ENCODE results near the gene UBE2D2. TPM values are rescaled to one million over a fixed set of nuclear protein-coding genes. Genes with fewer than 3 reads are reported as not detected.

Gene UBE2D2
- polyA plus RNA-seq, 1 donor, result 125 TPM

DNA sequence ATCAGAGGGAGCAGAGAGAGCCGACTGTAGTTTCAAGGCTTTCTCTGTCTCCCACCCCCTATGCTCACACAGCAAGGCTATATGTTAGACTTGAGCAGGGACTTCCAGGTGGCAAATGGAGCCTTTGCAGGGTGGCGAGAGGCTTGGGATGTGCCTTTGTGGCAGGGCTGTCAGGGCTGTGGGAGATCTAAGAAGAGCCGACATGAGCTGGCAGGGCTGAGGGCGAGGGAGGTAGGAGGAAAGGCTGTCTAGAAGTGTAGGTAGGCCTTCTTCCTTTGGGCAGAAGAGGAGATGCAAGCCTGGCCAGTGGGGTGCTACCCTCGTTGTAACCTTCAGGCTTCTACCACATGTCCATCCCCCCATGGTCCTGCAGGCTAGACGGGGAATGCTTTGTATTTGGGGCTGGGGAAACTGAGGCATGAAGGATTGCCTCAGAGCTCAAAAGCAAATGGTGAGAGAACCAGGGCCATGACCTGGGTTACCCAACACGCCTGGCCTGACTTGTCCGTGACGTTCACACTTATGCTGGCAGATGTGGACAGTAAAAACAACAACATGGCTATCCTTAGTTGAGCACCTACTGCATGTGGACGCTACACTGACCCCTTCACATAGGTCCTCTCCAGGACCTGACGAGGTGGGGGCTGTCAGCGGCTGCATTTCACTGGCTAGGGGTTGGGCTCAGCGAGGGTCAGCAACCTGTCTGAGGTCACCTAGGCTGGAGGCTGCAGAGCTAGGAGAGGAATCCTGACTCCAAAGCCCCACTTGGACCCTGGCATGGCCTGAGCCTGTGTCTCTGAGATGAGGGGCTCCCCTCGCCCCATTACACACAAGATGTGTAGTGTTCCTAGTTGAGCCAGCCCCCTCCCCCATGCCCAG is 102.3 kb downstream of the UBE2D2 start:
- peaks cover 29% of the 10 kb centered on the region for H3K36me3 ChIP-seq (ENCODE audit: control insufficient read depth, insufficient read depth, low read length)
- H3K27ac ChIP-seq (ENCODE audit: low read length), result no peak overlapping the region
- H3K9me3 ChIP-seq (ENCODE audit: control insufficient read depth, low read depth, low read length), result no peaks in the 10 kb centered on the region
- peaks cover 52% of the 10 kb centered on the region for H3K4me1 ChIP-seq (ENCODE audit: control insufficient read depth, insufficient read depth, low read length)
- no peak overlapping the region for H3K4me3 ChIP-seq (ENCODE audit: low read length)
- H3K27me3 ChIP-seq (ENCODE audit: control insufficient read depth, insufficient read depth, low read length), result no peaks in the 10 kb centered on the region
- no peak for DNase-seq
- WGBS (ENCODE audit: insufficient coverage, low lambda C conversion rate), result no CpG with 5 or more reads among the region's 14 CpGs

- H3K9me3 ChIP-seq (ENCODE audit: control insufficient read depth, low read depth, low read length), result no peaks in the 10 kb centered on the region
- H3K27me3 ChIP-seq (ENCODE audit: control insufficient read depth, insufficient read depth, low read length), result no peaks in the 10 kb centered on the region
- no peak overlapping the region for H3K27ac ChIP-seq (ENCODE audit: low read length)
- 100% methylated on average over 1 of the region's 9 CpGs for WGBS (ENCODE audit: insufficient coverage, low lambda C conversion rate)
- peaks cover 29% of the 10 kb centered on the region for H3K36me3 ChIP-seq (ENCODE audit: control insufficient read depth, insufficient read depth, low read length)
- no peak for DNase-seq
- H3K4me1 ChIP-seq (ENCODE audit: control insufficient read depth, insufficient read depth, low read length), result peaks cover 52% of the 10 kb centered on the region
- no peak overlapping the region for H3K4me3 ChIP-seq (ENCODE audit: low read length)
Measured at GRCh38 chr5:139664086-139664693, 103.1 kb downstream of the UBE2D2 start.

- Histone ChIP-seq H3K27me3 (ENCODE audit: control insufficient read depth, insufficient read depth, low read length) (no peaks in the 10 kb centered on the region), H3K36me3 (ENCODE audit: control insufficient read depth, insufficient read depth, low read length) (peaks cover 29% of the 10 kb centered on the region), H3K9me3 (ENCODE audit: control insufficient read depth, low read depth, low read length) (no peaks in the 10 kb centered on the region), H3K27ac (ENCODE audit: low read length) (no peak overlapping the region), H3K4me3 (ENCODE audit: low read length) (no peak overlapping the region), H3K4me1 (ENCODE audit: control insufficient read depth, insufficient read depth, low read length) (peaks cover 52% of the 10 kb centered on the region)
- 100% methylated on average over 1 of the region's 15 CpGs for WGBS (ENCODE audit: insufficient coverage, low lambda C conversion rate)
- no peak for DNase-seq
Measured at GRCh38 chr5:139664727-139665351, 103.7 kb downstream of the UBE2D2 start.

- no peak overlapping the region for H3K4me3 ChIP-seq (ENCODE audit: low read length)
- H3K9me3 ChIP-seq (ENCODE audit: control insufficient read depth, low read depth, low read length), result no peaks in the 10 kb centered on the region
- H3K27me3 ChIP-seq (ENCODE audit: control insufficient read depth, insufficient read depth, low read length), result no peaks in the 10 kb centered on the region
- H3K36me3 ChIP-seq (ENCODE audit: control insufficient read depth, insufficient read depth, low read length), result peaks cover 32% of the 10 kb centered on the region
- no peak for DNase-seq
- no CpG with 5 or more reads among the region's 11 CpGs for WGBS (ENCODE audit: insufficient coverage, low lambda C conversion rate)
- H3K27ac ChIP-seq (ENCODE audit: low read length), result no peak overlapping the region
- H3K4me1 ChIP-seq (ENCODE audit: control insufficient read depth, insufficient read depth, low read length), result peaks cover 52% of the 10 kb centered on the region
Measured at GRCh38 chr5:139665626-139666025, 104.5 kb downstream of the UBE2D2 start.

- Histone ChIP-seq H3K4me1 (ENCODE audit: control insufficient read depth, insufficient read depth, low read length) (peaks cover 53% of the 10 kb centered on the region), H3K27ac (ENCODE audit: low read length) (no peak overlapping the region)
Measured at GRCh38 chr5:139666551-139666950, 105.4 kb downstream of the UBE2D2 start.

DNA sequence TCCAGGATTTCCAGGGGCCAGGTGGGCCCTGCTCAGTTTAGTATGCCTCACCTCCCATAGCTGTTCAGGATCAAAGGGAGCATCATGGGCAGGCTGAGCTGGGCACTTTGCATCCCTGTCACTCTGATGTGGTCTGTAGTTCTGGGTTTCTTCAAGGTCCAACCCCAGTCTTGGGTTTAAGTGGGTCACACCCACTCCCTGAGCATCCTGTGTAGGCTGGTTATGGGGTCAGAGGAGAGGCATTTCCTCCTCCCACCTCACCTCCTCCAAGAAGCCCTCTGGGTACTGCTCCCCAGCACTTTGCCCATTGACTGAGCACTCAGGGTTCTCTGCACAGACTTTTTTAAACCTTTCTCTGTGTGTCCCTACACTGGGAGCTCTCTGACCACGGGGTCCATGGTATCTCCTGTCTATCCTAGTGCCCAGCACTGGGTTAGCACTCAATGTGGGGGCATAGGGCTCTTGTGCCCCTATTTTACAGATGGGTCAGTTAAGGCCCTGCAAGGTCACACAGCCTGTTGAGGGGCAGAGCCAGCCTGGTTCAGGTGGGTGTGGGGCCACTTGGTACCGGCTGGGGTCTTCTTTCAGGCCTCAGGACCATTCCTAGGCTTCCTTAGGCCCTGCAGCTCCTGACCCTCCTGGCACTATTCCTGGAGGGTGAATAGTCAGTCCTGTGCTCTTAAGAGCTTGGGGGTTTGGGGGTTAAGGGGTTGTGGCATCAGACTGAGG is 106.0 kb downstream of the UBE2D2 start:
- H3K27ac ChIP-seq (ENCODE audit: low read length), result no peak overlapping the region
- H3K9me3 ChIP-seq (ENCODE audit: control insufficient read depth, low read depth, low read length), result no peaks in the 10 kb centered on the region
- no peak overlapping the region for H3K4me3 ChIP-seq (ENCODE audit: low read length)
- no CpG with 5 or more reads among the region's 2 CpGs for WGBS (ENCODE audit: insufficient coverage, low lambda C conversion rate)
- no peaks in the 10 kb centered on the region for H3K27me3 ChIP-seq (ENCODE audit: control insufficient read depth, insufficient read depth, low read length)
- H3K36me3 ChIP-seq (ENCODE audit: control insufficient read depth, insufficient read depth, low read length), result peaks cover 36% of the 10 kb centered on the region
- peaks cover 50% of the 10 kb centered on the region for H3K4me1 ChIP-seq (ENCODE audit: control insufficient read depth, insufficient read depth, low read length)
- DNase-seq, result no peak

More at GRCh38 chr5:139666551-139666950, 105.4 kb downstream of the UBE2D2 start:
- H3K27me3 ChIP-seq (ENCODE audit: control insufficient read depth, insufficient read depth, low read length), result no peaks in the 10 kb centered on the region
- peaks cover 38% of the 10 kb centered on the region for H3K36me3 ChIP-seq (ENCODE audit: control insufficient read depth, insufficient read depth, low read length)
- WGBS (ENCODE audit: insufficient coverage, low lambda C conversion rate), result no CpG with 5 or more reads among the region's 7 CpGs
- H3K4me3 ChIP-seq (ENCODE audit: low read length), result no peak overlapping the region
- DNase-seq, result no peak
- H3K9me3 ChIP-seq (ENCODE audit: control insufficient read depth, low read depth, low read length), result no peaks in the 10 kb centered on the region

DNA sequence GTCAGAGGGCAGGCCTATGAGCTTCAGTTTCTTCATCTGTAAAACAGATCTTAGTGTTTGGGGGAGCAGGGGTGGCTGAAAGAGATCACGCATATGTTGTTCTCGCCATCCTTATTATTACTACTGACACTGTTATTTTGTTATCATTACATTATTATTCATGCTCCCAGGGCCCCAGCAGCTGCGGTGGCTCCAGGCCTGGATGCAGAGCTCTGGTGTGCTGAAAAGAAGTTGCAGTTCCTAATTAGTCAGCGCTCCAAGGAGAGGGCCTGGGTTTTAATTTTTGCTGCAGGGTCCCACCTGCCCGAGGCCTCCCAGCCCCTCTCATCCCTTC is 106.6 kb downstream of the UBE2D2 start:
- DNase-seq, result no peak
- peaks cover 33% of the 10 kb centered on the region for H3K36me3 ChIP-seq (ENCODE audit: control insufficient read depth, insufficient read depth, low read length)
- H3K4me1 ChIP-seq (ENCODE audit: control insufficient read depth, insufficient read depth, low read length), result peaks cover 47% of the 10 kb centered on the region
- no peaks in the 10 kb centered on the region for H3K9me3 ChIP-seq (ENCODE audit: control insufficient read depth, low read depth, low read length)
- no peak overlapping the region for H3K4me3 ChIP-seq (ENCODE audit: low read length)
- no CpG with 5 or more reads among the region's 5 CpGs for WGBS (ENCODE audit: insufficient coverage, low lambda C conversion rate)
- no peaks in the 10 kb centered on the region for H3K27me3 ChIP-seq (ENCODE audit: control insufficient read depth, insufficient read depth, low read length)
- H3K27ac ChIP-seq (ENCODE audit: low read length), result peak overlapping the region; percentile 55

DNA sequence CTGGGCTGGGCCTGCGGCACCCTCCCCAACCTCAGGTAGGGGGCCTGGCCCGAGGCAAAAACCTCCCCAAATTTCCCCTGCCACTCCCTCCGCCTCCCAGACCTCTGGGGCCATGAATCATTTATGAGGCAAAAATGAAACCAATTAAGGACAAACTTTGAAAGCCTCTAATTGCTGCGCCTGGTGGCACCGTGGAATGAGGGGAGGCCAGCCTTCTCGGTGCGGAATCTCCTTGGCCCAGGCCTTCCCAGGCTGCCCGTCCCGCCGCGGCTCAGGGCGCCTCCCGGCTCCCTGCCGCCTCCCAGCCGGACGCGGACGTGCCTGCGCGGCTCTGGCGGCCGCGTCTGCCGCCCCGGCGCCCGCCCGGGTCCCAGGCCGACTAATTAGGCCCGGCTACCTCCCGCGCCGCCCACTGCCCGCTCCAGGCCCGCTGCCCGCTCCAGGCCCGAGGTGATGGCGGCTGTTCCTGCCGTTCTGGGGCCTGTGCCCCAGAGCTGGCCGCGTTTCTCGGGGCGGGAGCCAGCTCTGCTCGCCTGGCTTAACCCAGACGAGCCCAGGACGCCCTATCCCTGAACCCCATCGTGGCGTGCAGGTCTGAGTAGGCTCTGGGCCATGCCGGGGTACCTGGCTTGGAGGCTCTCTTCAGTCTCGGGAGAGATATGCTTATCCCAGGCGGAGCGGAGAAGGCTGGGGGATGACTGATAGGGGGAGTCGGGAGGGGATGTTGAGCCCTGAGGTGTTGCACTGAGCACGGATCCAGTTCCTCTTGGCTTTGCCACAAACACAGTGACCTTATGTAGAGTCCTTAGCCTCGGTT is 107.1 kb downstream of the UBE2D2 start:
- Histone ChIP-seq H3K4me3 (ENCODE audit: low read length) (peak overlapping the region; percentile 16), H3K36me3 (ENCODE audit: control insufficient read depth, insufficient read depth, low read length) (peaks cover 30% of the 10 kb centered on the region), H3K27me3 (ENCODE audit: control insufficient read depth, insufficient read depth, low read length) (no peaks in the 10 kb centered on the region), H3K4me1 (ENCODE audit: control insufficient read depth, insufficient read depth, low read length) (peaks cover 47% of the 10 kb centered on the region), H3K27ac (ENCODE audit: low read length) (peak overlapping the region; percentile 55), H3K9me3 (ENCODE audit: control insufficient read depth, low read depth, low read length) (no peaks in the 10 kb centered on the region)
- WGBS (ENCODE audit: insufficient coverage, low lambda C conversion rate), result no CpG with 5 or more reads among the region's 55 CpGs
- DNase-seq, result peak in 1 of 2 donors; percentile 55

DNA sequence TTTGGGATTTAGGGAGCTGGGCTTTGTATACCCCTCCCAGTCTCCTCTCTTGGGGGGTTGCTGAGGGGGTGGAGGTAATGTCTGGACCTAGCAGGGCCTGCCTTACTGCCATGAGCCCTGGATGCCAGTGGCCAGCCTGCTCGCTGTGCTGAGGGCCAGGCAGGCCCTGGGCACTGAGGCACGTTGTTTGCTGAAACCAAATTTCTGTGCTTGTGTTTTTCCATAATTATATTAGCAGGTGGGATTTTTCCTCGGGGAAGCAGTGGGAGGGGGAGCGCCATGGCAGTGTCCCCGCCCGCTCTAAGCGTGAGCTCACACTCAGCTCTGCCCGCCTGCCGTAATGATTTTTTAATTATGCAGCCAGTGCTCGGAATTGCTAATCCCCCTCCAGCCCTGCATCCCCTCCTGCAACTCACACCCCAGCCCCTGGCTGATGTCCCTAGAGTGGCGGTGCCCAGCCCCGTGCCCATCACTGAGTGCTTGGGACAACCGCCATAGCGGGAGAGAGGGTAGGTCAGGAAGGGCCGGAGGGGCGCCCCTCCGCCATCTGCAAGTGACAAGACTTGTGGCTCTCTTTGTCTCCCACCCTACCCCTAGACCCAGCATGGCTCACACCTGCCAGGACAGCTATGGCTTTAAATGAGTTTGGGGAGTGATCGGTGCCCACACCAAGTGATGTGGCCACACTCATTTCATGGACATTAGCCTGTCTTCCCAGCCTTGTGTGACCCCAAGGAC is 108.0 kb downstream of the UBE2D2 start:
- Histone ChIP-seq H3K4me3 (ENCODE audit: low read length) (no peak overlapping the region), H3K27me3 (ENCODE audit: control insufficient read depth, insufficient read depth, low read length) (no peaks in the 10 kb centered on the region), H3K27ac (ENCODE audit: low read length) (peak overlapping the region; percentile 52), H3K4me1 (ENCODE audit: control insufficient read depth, insufficient read depth, low read length) (peaks cover 47% of the 10 kb centered on the region), H3K9me3 (ENCODE audit: control insufficient read depth, low read depth, low read length) (no peaks in the 10 kb centered on the region), H3K36me3 (ENCODE audit: control insufficient read depth, insufficient read depth, low read length) (peaks cover 27% of the 10 kb centered on the region)
- DNase-seq, result no peak
- no CpG with 5 or more reads among the region's 18 CpGs for WGBS (ENCODE audit: insufficient coverage, low lambda C conversion rate)

All from large intestine (tissue), 3 donors.